ENCODE data around the gene CT55.
A peak's percentile ranks its signal among the peaks of the same experiment; 100 is the strongest.
"Not testable (repeated sequence)": the region's sequence is repeated elsewhere in the genome, so short reads cannot be mapped to it uniquely, and the experiment has no call there.

Gene CT55

GRCh38 chrX:135170877-135171519 is at the start of gene CT55:
CT55 (minus strand) TSS chrX:135171398; CDS start chrX:135171171, 227 bp downstream.
- DNase-seq (ENCODE audit: extremely low read depth, insufficient read length) = no peak
- Histone ChIP-seq H3K4me3 (replicated peaks; ENCODE audit: low read depth, low read length) (no peak within 1 kb of the TSS), H3K36me3 (ENCODE audit: control insufficient read depth, insufficient read depth, low read length) (no peaks in the 10 kb centered on the region), H3K27me3 (replicated peaks; ENCODE audit: control insufficient read depth, insufficient read depth, low read length) (no peaks in the 10 kb centered on the region)
- TF ChIP-seq, protein P1, sequence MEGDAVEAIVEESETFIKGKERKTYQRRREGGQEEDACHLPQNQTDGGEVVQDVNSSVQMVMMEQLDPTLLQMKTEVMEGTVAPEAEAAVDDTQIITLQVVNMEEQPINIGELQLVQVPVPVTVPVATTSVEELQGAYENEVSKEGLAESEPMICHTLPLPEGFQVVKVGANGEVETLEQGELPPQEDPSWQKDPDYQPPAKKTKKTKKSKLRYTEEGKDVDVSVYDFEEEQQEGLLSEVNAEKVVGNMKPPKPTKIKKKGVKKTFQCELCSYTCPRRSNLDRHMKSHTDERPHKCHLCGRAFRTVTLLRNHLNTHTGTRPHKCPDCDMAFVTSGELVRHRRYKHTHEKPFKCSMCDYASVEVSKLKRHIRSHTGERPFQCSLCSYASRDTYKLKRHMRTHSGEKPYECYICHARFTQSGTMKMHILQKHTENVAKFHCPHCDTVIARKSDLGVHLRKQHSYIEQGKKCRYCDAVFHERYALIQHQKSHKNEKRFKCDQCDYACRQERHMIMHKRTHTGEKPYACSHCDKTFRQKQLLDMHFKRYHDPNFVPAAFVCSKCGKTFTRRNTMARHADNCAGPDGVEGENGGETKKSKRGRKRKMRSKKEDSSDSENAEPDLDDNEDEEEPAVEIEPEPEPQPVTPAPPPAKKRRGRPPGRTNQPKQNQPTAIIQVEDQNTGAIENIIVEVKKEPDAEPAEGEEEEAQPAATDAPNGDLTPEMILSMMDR (IDR thresholded peaks at IDR 0.05; ENCODE audit: insufficient read depth, low read length, poor library complexity, severe bottlenecking) = no peak

DNA sequence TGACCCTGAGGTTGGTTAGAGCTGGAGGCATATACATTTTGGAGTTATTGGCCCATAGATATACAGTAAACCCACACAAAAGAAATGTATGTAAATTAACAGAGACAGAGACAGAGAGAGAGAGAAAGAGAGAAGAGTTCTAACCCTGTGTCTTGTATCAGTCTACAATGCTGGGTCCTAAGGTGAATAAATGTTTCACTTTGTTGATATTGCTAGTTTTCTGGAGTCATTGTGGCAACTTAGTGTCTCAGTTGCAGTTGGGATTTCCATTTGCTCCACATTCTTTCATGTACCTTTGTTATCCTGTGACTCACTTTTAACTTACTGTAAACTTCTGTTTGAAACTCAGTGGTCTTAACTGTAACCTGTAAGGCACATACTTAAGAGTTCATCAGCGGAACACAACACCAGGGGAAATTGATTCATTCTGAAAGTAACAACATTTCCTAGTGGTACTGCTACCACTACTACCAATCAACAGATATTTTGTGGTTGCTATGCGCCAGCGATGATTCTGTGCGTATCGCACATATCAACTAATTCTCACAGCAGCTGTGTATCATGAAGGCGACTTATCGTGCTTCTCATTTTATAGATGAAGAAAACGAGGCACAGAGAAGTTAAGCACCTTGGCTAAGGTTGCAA is 42.1 kb upstream of the CT55 start:
- no peaks in the 10 kb centered on the region for H3K36me3 ChIP-seq (ENCODE audit: control insufficient read depth, insufficient read depth, low read length)
- no peak for DNase-seq (ENCODE audit: extremely low read depth, insufficient read length)
- TF ChIP-seq, protein P1 (IDR thresholded peaks at IDR 0.05; ENCODE audit: insufficient read depth, low read length, poor library complexity, severe bottlenecking) = no peak
- H3K27me3 ChIP-seq (replicated peaks; ENCODE audit: control insufficient read depth, insufficient read depth, low read length) = no peaks in the 10 kb centered on the region
- no peak overlapping the region for H3K4me3 ChIP-seq (replicated peaks; ENCODE audit: low read depth, low read length)

DNA sequence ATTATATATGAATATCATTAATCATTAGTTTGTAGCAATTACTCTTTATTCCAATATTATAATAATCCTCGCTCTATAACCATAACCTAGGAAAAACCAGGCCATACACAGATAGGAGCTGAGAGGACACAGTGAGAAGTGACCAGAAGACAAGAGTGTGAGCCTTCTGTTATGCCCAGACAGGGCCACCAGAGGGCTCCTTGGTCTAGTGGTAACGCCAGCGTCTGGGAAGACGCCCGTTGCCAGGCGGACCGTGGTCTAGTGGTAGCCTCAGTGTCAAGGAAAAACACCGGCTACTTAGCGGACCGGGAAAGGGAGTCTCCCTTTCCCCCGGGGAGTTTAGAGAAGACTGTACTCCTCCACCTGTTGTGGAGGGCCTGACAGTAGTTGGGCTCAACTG is 35.2 kb upstream of the CT55 start:
- TF ChIP-seq, protein P1 (IDR thresholded peaks at IDR 0.05; ENCODE audit: insufficient read depth, low read length, poor library complexity, severe bottlenecking) = peak; percentile 33
- not testable (repeated sequence) for H3K4me3 ChIP-seq (replicated peaks; ENCODE audit: low read depth, low read length); H3K36me3 ChIP-seq (ENCODE audit: control insufficient read depth, insufficient read depth, low read length); H3K27me3 ChIP-seq (replicated peaks; ENCODE audit: control insufficient read depth, insufficient read depth, low read length); DNase-seq (ENCODE audit: extremely low read depth, insufficient read length)

GRCh38 chrX:135200297-135200696 is 29.1 kb upstream of the CT55 start:
- TF ChIP-seq, protein P1 (IDR thresholded peaks at IDR 0.05; ENCODE audit: insufficient read depth, low read length, poor library complexity, severe bottlenecking) = no peak
- Histone ChIP-seq H3K4me3 (replicated peaks; ENCODE audit: low read depth, low read length) (no peak overlapping the region), H3K36me3 (ENCODE audit: control insufficient read depth, insufficient read depth, low read length) (no peaks in the 10 kb centered on the region), H3K27me3 (replicated peaks; ENCODE audit: control insufficient read depth, insufficient read depth, low read length) (no peaks in the 10 kb centered on the region)
- no peak for DNase-seq (ENCODE audit: extremely low read depth, insufficient read length)

GRCh38 chrX:135194684-135195083 is 23.5 kb upstream of the CT55 start:
- TF ChIP-seq, protein P1 (IDR thresholded peaks at IDR 0.05; ENCODE audit: insufficient read depth, low read length, poor library complexity, severe bottlenecking) = no peak
- H3K27me3 ChIP-seq (replicated peaks; ENCODE audit: control insufficient read depth, insufficient read depth, low read length) = no peaks in the 10 kb centered on the region
- DNase-seq (ENCODE audit: extremely low read depth, insufficient read length) = no peak
- H3K36me3 ChIP-seq (ENCODE audit: control insufficient read depth, insufficient read depth, low read length) = no peaks in the 10 kb centered on the region
- no peak overlapping the region for H3K4me3 ChIP-seq (replicated peaks; ENCODE audit: low read depth, low read length)

Measured in GM06990 (cell line).